Measurements from ENCODE around the gene ING3.
A peak's percentile ranks its signal among the peaks of the same experiment; 100 is the strongest.

ING3 gene

GRCh38 chr7:120990468-120991118 lies 40.0 kb downstream of the ING3 start:
- TF ChIP-seq, protein P1, sequence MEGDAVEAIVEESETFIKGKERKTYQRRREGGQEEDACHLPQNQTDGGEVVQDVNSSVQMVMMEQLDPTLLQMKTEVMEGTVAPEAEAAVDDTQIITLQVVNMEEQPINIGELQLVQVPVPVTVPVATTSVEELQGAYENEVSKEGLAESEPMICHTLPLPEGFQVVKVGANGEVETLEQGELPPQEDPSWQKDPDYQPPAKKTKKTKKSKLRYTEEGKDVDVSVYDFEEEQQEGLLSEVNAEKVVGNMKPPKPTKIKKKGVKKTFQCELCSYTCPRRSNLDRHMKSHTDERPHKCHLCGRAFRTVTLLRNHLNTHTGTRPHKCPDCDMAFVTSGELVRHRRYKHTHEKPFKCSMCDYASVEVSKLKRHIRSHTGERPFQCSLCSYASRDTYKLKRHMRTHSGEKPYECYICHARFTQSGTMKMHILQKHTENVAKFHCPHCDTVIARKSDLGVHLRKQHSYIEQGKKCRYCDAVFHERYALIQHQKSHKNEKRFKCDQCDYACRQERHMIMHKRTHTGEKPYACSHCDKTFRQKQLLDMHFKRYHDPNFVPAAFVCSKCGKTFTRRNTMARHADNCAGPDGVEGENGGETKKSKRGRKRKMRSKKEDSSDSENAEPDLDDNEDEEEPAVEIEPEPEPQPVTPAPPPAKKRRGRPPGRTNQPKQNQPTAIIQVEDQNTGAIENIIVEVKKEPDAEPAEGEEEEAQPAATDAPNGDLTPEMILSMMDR (IDR thresholded peaks at IDR 0.05; ENCODE audit: low read depth, low read length): no peak
- peak overlapping the region; percentile 58 for H3K4me3 ChIP-seq (ENCODE audit: low read depth, low read length)
- in situ Hi-C loops (cut with HindIII; ENCODE audit: low sequenced_read_pairs): no loop called here
- DNase-seq (ENCODE audit: low read depth, low spot score): peak; percentile 36

DNA sequence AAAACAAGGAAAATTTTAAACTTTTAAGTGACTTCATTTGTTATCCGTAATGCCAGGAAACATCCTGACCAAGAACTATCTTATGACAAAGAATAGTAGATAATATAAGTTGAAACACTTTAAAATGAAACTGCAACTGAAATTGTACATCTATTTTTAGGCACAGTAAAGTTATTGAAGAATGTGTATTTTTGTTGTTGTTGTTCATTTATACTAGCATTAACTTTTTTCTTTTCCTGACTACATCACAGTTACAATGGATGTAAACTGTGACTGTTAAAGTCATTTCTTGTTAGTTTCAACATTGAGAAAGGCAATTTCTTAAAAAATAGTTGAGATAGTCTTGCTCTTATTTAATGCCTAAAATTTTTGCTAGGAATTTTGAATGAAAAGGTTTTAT lies 40.6 kb downstream of the ING3 start:
- in situ Hi-C loops (cut with HindIII; ENCODE audit: low sequenced_read_pairs): no loop called here
- TF ChIP-seq, protein P1 (IDR thresholded peaks at IDR 0.05; ENCODE audit: low read depth, low read length): no peak
- DNase-seq (ENCODE audit: low read depth, low spot score): no peak
- H3K4me3 ChIP-seq (ENCODE audit: low read depth, low read length): peak overlapping the region; percentile 58

DNA sequence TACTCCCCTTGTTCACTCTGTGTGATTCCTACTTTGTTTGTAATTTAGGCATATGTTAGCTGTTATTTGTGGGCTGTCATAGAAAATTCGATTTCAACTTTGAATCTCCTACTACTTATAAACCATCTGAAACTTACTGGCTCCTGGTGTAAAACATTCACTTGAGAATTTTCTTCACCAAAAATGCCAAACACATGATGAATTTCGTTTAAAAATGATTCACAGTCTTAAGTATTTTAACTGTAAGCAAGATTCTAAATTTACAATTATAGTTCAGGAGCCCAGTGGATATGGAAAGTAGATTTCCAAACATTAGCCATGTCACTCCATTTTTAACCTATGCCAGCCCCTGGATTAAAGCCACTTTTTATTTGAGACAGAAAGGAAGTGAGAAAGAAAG lies 41.0 kb downstream of the ING3 start:
- peak overlapping the region; percentile 58 for H3K4me3 ChIP-seq (ENCODE audit: low read depth, low read length)
- in situ Hi-C loops (cut with HindIII; ENCODE audit: low sequenced_read_pairs): no loop called here

GRCh38 chr7:120992272-120992964 lies 41.8 kb downstream of the ING3 start:
- in situ Hi-C loops (cut with HindIII; ENCODE audit: low sequenced_read_pairs): no loop called here
- DNase-seq (ENCODE audit: low read depth, low spot score): peak; percentile 5
- H3K4me3 ChIP-seq (ENCODE audit: low read depth, low read length): peak overlapping the region; percentile 58
- TF ChIP-seq, protein P1 (IDR thresholded peaks at IDR 0.05; ENCODE audit: low read depth, low read length): no peak

More for the DNA sequence above, 41.0 kb downstream of the ING3 start:
- TF ChIP-seq, protein P1 (IDR thresholded peaks at IDR 0.05; ENCODE audit: low read depth, low read length): no peak
- peak; percentile 69 for DNase-seq (ENCODE audit: low read depth, low spot score)

DNA sequence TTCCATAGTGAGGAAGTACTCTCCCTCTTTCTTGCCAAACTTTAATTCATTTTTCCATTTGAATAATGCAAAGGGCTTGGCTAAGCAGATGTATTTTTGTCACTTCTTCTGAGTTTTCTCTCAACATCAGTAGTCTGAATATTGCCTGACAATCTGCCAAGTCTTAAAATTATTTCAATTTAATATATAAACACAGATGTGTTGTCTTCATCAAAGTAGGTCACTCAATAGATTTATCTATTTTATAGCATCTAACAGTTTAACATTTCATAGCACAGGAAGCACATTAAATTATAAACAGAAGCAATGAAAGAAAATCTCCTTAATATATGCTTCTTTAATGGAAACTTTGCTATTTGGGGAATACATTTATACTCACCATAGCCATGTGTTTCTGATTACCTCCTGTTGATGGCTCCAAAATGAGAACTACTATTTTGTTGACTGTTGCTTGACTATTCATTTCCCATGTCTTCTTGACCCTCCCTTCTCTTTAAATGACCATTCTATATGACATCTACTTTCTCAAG lies 42.5 kb downstream of the ING3 start:
- TF ChIP-seq, protein P1 (IDR thresholded peaks at IDR 0.05; ENCODE audit: low read depth, low read length): no peak
- peak; percentile 16 for DNase-seq (ENCODE audit: low read depth, low spot score)
- no peak overlapping the region for H3K4me3 ChIP-seq (ENCODE audit: low read depth, low read length)
- in situ Hi-C loops (cut with HindIII; ENCODE audit: low sequenced_read_pairs): no loop called here

- H3K4me3 ChIP-seq (ENCODE audit: low read depth, low read length): no peak overlapping the region
- in situ Hi-C loops (cut with HindIII; ENCODE audit: low sequenced_read_pairs): no loop called here
These were observed 43.1 kb downstream of the ING3 start for GRCh38 chr7:120993553-120994191.

More at GRCh38 chr7:120993553-120994191, 43.1 kb downstream of the ING3 start:
- DNase-seq (ENCODE audit: low read depth, low spot score): no peak
- TF ChIP-seq, protein P1 (IDR thresholded peaks at IDR 0.05; ENCODE audit: low read depth, low read length): no peak

All from astrocyte of the spinal cord (primary cell).